Liver (tissue), 9 donors: ENCODE measurements around the gene SMIM5. TPM values are rescaled to one million over a fixed set of nuclear protein-coding genes. Genes with fewer than 3 reads are reported as not detected.

Experiments
- DNase-seq: peaks from one replicate; pipeline ENCODE4 v3.0.0-alpha.2; 2017; ENCODE audit warnings: low spot score
- H3K27ac ChIP-seq, 2 donors: one replicate each; pipeline ENCODE4 v1.7.0; 2013; ENCODE audit warnings: inconsistent platforms in 2 of 2, low read length in 2 of 2, control low read depth in 1 of 2, low read depth in 1 of 2, mild to moderate bottlenecking in 1 of 2
- H3K27me3 ChIP-seq, 4 donors: one replicate each; pipeline versions ENCODE4 v1.6.1 to v1.7.0; 2013; ENCODE audit warnings: low read length in 3 of 4, inconsistent platforms in 1 of 4, mild to moderate bottlenecking in 1 of 4, moderate library complexity in 1 of 4; ENCODE audit not compliant: control insufficient read depth in 4 of 4, insufficient read depth in 4 of 4
- H3K36me3 ChIP-seq, 4 donors: one replicate each; pipeline versions ENCODE4 v1.6.1 to v1.7.0; 2013; ENCODE audit warnings: low read length in 3 of 4, mild to moderate bottlenecking in 3 of 4, low read depth in 1 of 4, moderate library complexity in 1 of 4; ENCODE audit not compliant: control insufficient read depth in 4 of 4, insufficient read depth in 3 of 4
- H3K4me1 ChIP-seq, 4 donors: one replicate each; pipeline versions ENCODE4 v1.6.1 to v1.7.0; 2013; ENCODE audit warnings: low read length in 3 of 4, mild to moderate bottlenecking in 3 of 4, moderate library complexity in 1 of 4; ENCODE audit not compliant: control insufficient read depth in 4 of 4, insufficient read depth in 4 of 4
- H3K4me3 ChIP-seq, 3 donors: one replicate each; pipeline versions ENCODE4 v1.6.1 to v1.7.0; 2013; ENCODE audit warnings: low read length in 3 of 3, control low read depth in 1 of 3, low read depth in 1 of 3, mild to moderate bottlenecking in 1 of 3
- H3K9ac ChIP-seq, 2 donors: one replicate each; pipeline ENCODE4 v1.7.0; 2013; ENCODE audit warnings: low read length in 2 of 2, mild to moderate bottlenecking in 2 of 2, moderate library complexity in 2 of 2, control low read depth in 1 of 2, low read depth in 1 of 2
- H3K9me3 ChIP-seq, 4 donors: one replicate each; pipeline versions ENCODE4 v1.6.1 to v1.7.0; 2013; ENCODE audit warnings: low read length in 3 of 4; ENCODE audit not compliant: control insufficient read depth in 4 of 4
- EGR1 ChIP-seq, 2 donors: IDR thresholded peaks; 2 replicates each; pipeline ENCODE4 v1.6.1; 2016 to 2018; ENCODE audit warnings: antibody characterized with exemption in 2 of 2, low read depth in 2 of 2
- FOXA2 ChIP-seq: IDR thresholded peaks from 2 replicates; pipeline ENCODE4 v1.6.1; 2016; ENCODE audit warnings: antibody characterized with exemption
- GABPA ChIP-seq, 2 donors: IDR thresholded peaks in 1 of 2; conservative IDR thresholded peaks in 1 of 2; 2 replicates each; pipeline ENCODE4 v1.6.1; 2016; ENCODE audit warnings: antibody characterized with exemption in 2 of 2, mild to moderate bottlenecking in 1 of 2, moderate library complexity in 1 of 2
- HNF4A ChIP-seq, 2 donors: conservative IDR thresholded peaks; 2 replicates each; pipeline ENCODE4 v1.6.1; 2016; ENCODE audit warnings: antibody characterized with exemption in 2 of 2, mild to moderate bottlenecking in 2 of 2
- HNF4G ChIP-seq: IDR thresholded peaks from 2 replicates; pipeline ENCODE4 v1.6.1; 2016; ENCODE audit warnings: antibody characterized with exemption
- JUND ChIP-seq, 2 donors: IDR thresholded peaks; 2 replicates each; pipeline ENCODE4 v1.6.1; 2016; ENCODE audit warnings: antibody characterized with exemption in 2 of 2
- RAD21 ChIP-seq, 2 donors: IDR thresholded peaks; 2 replicates each; pipeline ENCODE4 v1.6.1; 2016; ENCODE audit warnings: antibody characterized with exemption in 2 of 2, mild to moderate bottlenecking in 2 of 2
- RXRA ChIP-seq, 2 donors: IDR thresholded peaks; 2 replicates each; pipeline ENCODE4 v1.6.1; 2017 to 2018; ENCODE audit warnings: antibody characterized with exemption in 2 of 2, mild to moderate bottlenecking in 1 of 2
- SP1 ChIP-seq: IDR thresholded peaks from 2 replicates; pipeline ENCODE4 v1.6.1; 2018; ENCODE audit warnings: antibody characterized with exemption, mild to moderate bottlenecking
- TAF1 ChIP-seq: conservative IDR thresholded peaks from 2 replicates; pipeline ENCODE4 v1.6.1; 2016; ENCODE audit warnings: antibody characterized with exemption, mild to moderate bottlenecking
- YY1 ChIP-seq: IDR thresholded peaks from 2 replicates; pipeline ENCODE4 v1.6.1; 2016; ENCODE audit warnings: antibody characterized with exemption, mild to moderate bottlenecking
- WGBS: extraction: QIAGEN DNeasy Blood & Tissue Kit; methylation state at CpG from one replicate; pipeline ENCODE4 v1.1.7; 2013; 5-methylcytosine and 5-hydroxymethylcytosine counted together
- polyA plus RNA-seq, 2 donors: library from polyadenylated mRNA; stranded (reverse) in 1 of 2; unstranded in 1 of 2; fragments of 200-250 nt in 1 of 2; fragments of >200 nt in 1 of 2; fragmentation: Nextera tagmentation in 1 of 2; extraction: Ambion mirVana in 1 of 2; gene quantifications; one replicate each; pipeline versions ENCODE4 v1.2.1 to v1.2.3, GENCODE V29; 2013 to 2015
- total RNA-seq, 2 donors: library from RNA; depleted of rRNA; stranded (reverse); fragments of >200 nt; gene quantifications; one replicate each; pipeline ENCODE4 v1.2.3, GENCODE V29; 2014
- TF ChIP-seq, protein P1 (sequence below): IDR thresholded peaks from 2 replicates; pipeline ENCODE4 v1.6.1; 2016; ENCODE audit warnings: antibody characterized with exemption, mild to moderate bottlenecking
- TF ChIP-seq, protein P2 (sequence below): IDR thresholded peaks from 2 replicates; pipeline ENCODE4 v1.6.1; 2016; ENCODE audit warnings: antibody characterized with exemption
- TF ChIP-seq, protein P3 (sequence below): IDR thresholded peaks from 2 replicates; pipeline ENCODE4 v1.6.1; 2016; ENCODE audit warnings: antibody characterized with exemption
- TF ChIP-seq, protein P4 (sequence below): fragments of 150-350 bp; IDR thresholded peaks from 2 replicates; pipeline ENCODE4 v1.5.1; 2017; ENCODE audit warnings: improper control_type of control experiment, low read depth, low read length; ENCODE audit not compliant: missing input control
- TF ChIP-seq, protein P5 (sequence below): IDR thresholded peaks from 2 replicates; pipeline ENCODE4 v1.6.1; 2016; ENCODE audit warnings: antibody characterized with exemption
- donor health status: healthy.
- donor health status: healthy.
- donor health status: healthy.
- donor health status: healthy.
- donor health status: healthy.

SMIM5 gene
- total and polyA plus RNA-seq, 4 donors: 0.10 to 54.9 (median 0.18) TPM

DNA sequence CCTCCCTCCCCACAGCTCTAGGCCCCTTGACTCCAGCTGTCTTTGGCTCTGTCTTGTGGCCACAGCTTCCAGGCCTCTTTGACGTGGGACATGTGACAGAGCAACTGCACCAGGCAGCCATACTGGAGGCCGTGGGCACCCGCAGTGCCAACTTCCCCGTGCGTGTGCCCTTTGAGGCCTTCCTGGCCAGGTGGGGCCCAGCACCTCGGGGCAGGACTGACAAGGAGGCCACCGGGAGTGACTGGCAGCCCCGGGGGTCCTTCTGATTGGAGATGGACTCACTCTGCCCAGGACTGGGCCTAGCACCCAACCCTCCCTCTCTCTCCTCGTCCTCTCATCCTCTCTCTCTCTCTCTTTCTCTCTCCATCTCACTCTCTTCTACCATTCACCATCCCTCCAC lies 30.1 kb upstream of the SMIM5 start:
- no peak overlapping the region for H3K4me3 ChIP-seq
- no peak for DNase-seq
- no peaks in the 10 kb centered on the region for H3K9me3 ChIP-seq
- H3K9ac ChIP-seq: no peak overlapping the region
- TF ChIP-seq, protein P1, sequence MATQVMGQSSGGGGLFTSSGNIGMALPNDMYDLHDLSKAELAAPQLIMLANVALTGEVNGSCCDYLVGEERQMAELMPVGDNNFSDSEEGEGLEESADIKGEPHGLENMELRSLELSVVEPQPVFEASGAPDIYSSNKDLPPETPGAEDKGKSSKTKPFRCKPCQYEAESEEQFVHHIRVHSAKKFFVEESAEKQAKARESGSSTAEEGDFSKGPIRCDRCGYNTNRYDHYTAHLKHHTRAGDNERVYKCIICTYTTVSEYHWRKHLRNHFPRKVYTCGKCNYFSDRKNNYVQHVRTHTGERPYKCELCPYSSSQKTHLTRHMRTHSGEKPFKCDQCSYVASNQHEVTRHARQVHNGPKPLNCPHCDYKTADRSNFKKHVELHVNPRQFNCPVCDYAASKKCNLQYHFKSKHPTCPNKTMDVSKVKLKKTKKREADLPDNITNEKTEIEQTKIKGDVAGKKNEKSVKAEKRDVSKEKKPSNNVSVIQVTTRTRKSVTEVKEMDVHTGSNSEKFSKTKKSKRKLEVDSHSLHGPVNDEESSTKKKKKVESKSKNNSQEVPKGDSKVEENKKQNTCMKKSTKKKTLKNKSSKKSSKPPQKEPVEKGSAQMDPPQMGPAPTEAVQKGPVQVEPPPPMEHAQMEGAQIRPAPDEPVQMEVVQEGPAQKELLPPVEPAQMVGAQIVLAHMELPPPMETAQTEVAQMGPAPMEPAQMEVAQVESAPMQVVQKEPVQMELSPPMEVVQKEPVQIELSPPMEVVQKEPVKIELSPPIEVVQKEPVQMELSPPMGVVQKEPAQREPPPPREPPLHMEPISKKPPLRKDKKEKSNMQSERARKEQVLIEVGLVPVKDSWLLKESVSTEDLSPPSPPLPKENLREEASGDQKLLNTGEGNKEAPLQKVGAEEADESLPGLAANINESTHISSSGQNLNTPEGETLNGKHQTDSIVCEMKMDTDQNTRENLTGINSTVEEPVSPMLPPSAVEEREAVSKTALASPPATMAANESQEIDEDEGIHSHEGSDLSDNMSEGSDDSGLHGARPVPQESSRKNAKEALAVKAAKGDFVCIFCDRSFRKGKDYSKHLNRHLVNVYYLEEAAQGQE: no peak
- TF ChIP-seq JUND (IDR thresholded peaks at IDR 0.05) (no peak), RAD21 (IDR thresholded peaks at IDR 0.05) (no peak), GABPA (IDR thresholded peaks at IDR 0.05 in 1 of 2, conservative IDR thresholded peaks at IDR 0.05 in 1 of 2) (no peak), RXRA (IDR thresholded peaks at IDR 0.05) (no peak), FOXA2 (no peak)
- TF ChIP-seq, protein P2, sequence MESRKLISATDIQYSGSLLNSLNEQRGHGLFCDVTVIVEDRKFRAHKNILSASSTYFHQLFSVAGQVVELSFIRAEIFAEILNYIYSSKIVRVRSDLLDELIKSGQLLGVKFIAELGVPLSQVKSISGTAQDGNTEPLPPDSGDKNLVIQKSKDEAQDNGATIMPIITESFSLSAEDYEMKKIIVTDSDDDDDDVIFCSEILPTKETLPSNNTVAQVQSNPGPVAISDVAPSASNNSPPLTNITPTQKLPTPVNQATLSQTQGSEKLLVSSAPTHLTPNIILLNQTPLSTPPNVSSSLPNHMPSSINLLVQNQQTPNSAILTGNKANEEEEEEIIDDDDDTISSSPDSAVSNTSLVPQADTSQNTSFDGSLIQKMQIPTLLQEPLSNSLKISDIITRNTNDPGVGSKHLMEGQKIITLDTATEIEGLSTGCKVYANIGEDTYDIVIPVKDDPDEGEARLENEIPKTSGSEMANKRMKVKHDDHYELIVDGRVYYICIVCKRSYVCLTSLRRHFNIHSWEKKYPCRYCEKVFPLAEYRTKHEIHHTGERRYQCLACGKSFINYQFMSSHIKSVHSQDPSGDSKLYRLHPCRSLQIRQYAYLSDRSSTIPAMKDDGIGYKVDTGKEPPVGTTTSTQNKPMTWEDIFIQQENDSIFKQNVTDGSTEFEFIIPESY: no peak
- TF ChIP-seq, protein P3, sequence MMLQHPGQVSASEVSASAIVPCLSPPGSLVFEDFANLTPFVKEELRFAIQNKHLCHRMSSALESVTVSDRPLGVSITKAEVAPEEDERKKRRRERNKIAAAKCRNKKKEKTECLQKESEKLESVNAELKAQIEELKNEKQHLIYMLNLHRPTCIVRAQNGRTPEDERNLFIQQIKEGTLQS: no peak
- H3K36me3 ChIP-seq: peaks cover 0 to 3% (median 0%) of the 10 kb centered on the region in 4 donors
- H3K27ac ChIP-seq: no peak overlapping the region
- no peaks in the 10 kb centered on the region for H3K4me1 ChIP-seq
- H3K27me3 ChIP-seq: no peaks in the 10 kb centered on the region
- WGBS: 86% methylated on average over 9 of the region's 9 CpGs

DNA sequence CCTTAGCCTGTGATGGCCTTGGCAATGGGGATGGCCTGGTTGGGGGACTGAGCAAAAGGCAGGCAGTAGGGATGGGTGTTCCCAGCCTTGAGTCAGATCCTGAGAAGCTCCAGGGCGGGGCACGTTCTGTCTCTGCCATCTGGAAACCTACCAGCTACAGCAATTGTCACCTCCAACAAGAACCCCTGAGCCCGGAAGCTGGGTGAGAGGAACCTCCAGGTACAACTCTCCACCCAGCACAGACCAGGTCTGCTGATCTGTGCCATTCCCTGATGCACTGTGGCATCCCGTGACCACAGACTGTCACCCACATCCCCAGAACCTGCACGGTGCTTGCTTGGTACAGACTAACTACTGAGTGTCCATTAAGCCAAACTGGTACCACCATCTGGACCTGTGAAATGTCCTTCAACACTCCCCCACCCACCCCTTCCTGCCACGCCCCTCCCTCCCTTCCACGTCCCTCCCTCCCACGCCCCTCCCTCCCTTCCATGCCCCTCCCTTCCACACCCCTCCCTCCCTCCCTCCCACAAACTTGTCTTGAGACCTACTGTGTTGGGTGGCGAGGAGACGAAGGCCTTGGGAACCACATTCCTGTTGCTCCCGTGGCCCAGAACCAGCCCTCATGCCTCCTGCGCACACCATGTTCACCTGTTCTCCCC lies 29.1 kb upstream of the SMIM5 start:
- no peaks in the 10 kb centered on the region for H3K27me3 ChIP-seq
- no peak overlapping the region for H3K4me3 ChIP-seq
- H3K36me3 ChIP-seq: peaks cover 0 to 3% (median 0%) of the 10 kb centered on the region in 4 donors
- WGBS: 89% methylated on average over 12 of the region's 12 CpGs
- H3K9ac ChIP-seq: no peak overlapping the region
- H3K9me3 ChIP-seq: no peaks in the 10 kb centered on the region
- no peak overlapping the region for H3K27ac ChIP-seq
- H3K4me1 ChIP-seq: no peaks in the 10 kb centered on the region
- DNase-seq: no peak
- TF ChIP-seq FOXA2 (no peak), EGR1 (IDR thresholded peaks at IDR 0.05; ENCODE audit: low read depth in 2 of 2) (no peak), HNF4A (conservative IDR thresholded peaks at IDR 0.05) (no peak), SP1 (no peak), RXRA (IDR thresholded peaks at IDR 0.05) (no peak), TAF1 (no peak), JUND (IDR thresholded peaks at IDR 0.05) (no peak), HNF4G (no peak), GABPA (IDR thresholded peaks at IDR 0.05 in 1 of 2, conservative IDR thresholded peaks at IDR 0.05 in 1 of 2) (no peak), YY1 (no peak), RAD21 (IDR thresholded peaks at IDR 0.05) (no peak)
- TF ChIP-seq, protein P3: no peak
- TF ChIP-seq, protein P2: no peak
- TF ChIP-seq, protein P4, sequence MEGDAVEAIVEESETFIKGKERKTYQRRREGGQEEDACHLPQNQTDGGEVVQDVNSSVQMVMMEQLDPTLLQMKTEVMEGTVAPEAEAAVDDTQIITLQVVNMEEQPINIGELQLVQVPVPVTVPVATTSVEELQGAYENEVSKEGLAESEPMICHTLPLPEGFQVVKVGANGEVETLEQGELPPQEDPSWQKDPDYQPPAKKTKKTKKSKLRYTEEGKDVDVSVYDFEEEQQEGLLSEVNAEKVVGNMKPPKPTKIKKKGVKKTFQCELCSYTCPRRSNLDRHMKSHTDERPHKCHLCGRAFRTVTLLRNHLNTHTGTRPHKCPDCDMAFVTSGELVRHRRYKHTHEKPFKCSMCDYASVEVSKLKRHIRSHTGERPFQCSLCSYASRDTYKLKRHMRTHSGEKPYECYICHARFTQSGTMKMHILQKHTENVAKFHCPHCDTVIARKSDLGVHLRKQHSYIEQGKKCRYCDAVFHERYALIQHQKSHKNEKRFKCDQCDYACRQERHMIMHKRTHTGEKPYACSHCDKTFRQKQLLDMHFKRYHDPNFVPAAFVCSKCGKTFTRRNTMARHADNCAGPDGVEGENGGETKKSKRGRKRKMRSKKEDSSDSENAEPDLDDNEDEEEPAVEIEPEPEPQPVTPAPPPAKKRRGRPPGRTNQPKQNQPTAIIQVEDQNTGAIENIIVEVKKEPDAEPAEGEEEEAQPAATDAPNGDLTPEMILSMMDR: no peak
- TF ChIP-seq, protein P5, sequence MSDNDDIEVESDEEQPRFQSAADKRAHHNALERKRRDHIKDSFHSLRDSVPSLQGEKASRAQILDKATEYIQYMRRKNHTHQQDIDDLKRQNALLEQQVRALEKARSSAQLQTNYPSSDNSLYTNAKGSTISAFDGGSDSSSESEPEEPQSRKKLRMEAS: no peak
- TF ChIP-seq, protein P1: no peak
